ENCODE measurements around the gene PTH1R.

PTH1R gene

DNA sequence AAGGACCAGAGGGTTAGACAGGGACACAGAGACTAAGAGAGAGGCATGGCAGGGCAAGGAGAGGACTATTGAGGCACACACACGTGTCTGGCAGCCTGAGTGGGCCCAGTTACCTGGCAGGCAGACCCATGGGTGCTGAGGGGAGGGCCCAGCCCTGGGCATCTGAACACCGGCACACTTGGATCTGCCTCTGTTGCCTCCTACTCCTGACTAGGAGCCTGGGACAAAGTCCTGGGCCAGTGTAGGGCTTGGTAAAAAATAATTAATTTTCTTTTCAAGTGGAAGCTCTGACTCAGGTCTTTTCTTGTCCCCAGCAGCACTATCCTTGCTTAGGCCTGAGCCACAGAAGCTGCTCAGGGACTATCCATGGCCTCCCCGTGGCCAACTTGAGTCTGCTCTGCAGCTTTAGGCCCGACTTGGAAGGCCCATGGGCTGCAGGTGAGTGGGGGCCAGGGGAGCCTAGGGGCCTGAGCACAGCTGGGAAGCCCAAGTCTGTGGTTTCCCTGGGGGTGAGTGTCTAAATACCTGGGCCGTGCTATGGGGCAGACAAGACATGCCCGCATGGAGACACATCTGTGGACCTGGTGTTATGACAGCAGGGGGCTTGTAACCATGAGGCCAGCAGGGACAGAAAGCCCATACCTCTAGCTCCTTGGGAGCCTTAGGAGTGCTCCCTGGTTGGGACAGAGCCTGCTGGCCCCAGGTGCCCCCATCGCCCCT lies at the start of gene PTH1R:
Gene PTH1R, plus strand, starts transcription at position 316 of the 720 bp plus-strand sequence. CDS start 5,839 bp downstream, outside the sequence.
- no peak within 1 kb of the TSS for H3K4me3 ChIP-seq (ENCODE audit: low read depth, low read length)
- no peak for DNase-seq (ENCODE audit: low read depth)
- TF ChIP-seq, protein P1, sequence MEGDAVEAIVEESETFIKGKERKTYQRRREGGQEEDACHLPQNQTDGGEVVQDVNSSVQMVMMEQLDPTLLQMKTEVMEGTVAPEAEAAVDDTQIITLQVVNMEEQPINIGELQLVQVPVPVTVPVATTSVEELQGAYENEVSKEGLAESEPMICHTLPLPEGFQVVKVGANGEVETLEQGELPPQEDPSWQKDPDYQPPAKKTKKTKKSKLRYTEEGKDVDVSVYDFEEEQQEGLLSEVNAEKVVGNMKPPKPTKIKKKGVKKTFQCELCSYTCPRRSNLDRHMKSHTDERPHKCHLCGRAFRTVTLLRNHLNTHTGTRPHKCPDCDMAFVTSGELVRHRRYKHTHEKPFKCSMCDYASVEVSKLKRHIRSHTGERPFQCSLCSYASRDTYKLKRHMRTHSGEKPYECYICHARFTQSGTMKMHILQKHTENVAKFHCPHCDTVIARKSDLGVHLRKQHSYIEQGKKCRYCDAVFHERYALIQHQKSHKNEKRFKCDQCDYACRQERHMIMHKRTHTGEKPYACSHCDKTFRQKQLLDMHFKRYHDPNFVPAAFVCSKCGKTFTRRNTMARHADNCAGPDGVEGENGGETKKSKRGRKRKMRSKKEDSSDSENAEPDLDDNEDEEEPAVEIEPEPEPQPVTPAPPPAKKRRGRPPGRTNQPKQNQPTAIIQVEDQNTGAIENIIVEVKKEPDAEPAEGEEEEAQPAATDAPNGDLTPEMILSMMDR (IDR thresholded peaks at IDR 0.05; ENCODE audit: low read depth, low read length, missing control alignments) = no peak

GRCh38 chr3:46829699-46830208 lies 47.8 kb upstream of the PTH1R start:
- H3K4me3 ChIP-seq (ENCODE audit: low read depth, low read length) = no peak overlapping the region
- TF ChIP-seq, protein P1 (IDR thresholded peaks at IDR 0.05; ENCODE audit: low read depth, low read length, missing control alignments) = no peak
- DNase-seq (ENCODE audit: low read depth) = peak; percentile 37

GRCh38 chr3:46830801-46831200 lies 46.7 kb upstream of the PTH1R start:
- TF ChIP-seq, protein P1 (IDR thresholded peaks at IDR 0.05; ENCODE audit: low read depth, low read length, missing control alignments) = no peak
- no peak overlapping the region for H3K4me3 ChIP-seq (ENCODE audit: low read depth, low read length)
- no peak for DNase-seq (ENCODE audit: low read depth)

DNA sequence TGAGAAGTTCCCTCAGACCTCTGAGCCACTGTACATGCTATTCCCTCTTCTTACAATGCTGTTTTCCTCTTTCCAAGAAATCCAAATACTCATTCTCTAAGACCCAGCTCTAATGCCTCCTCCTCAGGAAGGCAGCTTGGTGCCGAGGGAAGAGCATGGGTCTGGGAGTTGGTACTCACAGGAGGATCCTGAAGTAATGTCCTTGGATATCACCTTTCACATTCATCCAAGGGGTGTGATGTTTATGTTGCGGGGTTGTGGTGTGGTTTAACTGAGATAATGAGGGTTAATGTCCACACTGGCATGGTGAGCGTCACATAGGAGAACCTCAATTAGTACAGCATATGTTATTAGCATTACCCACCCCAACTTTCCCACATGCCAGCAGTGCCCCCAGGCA lies 46.2 kb upstream of the PTH1R start:
- TF ChIP-seq, protein P1 (IDR thresholded peaks at IDR 0.05; ENCODE audit: low read depth, low read length, missing control alignments) = no peak
- DNase-seq (ENCODE audit: low read depth) = no peak
- no peak overlapping the region for H3K4me3 ChIP-seq (ENCODE audit: low read depth, low read length)

DNA sequence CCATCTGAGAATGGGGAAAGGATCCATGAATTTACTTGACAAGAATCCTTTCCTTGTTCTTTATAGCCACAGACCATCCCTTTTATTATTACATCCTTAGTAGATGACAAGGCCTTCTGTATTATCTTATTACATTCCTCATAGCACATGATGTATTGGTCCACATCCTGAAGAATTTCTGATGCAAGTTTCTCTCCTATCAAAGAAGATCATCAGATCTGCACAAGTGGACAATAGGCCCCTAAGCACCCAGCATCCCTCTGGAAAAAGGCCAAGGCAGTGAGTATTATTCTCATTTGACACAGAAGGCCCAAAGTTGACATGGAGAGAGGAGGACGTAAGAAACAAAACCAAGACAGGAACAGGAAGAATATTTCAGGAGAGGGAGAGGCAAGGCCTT lies 45.7 kb upstream of the PTH1R start:
- TF ChIP-seq, protein P1 (IDR thresholded peaks at IDR 0.05; ENCODE audit: low read depth, low read length, missing control alignments) = no peak
- DNase-seq (ENCODE audit: low read depth) = no peak
- H3K4me3 ChIP-seq (ENCODE audit: low read depth, low read length) = no peak overlapping the region

GRCh38 chr3:46833346-46834300 lies 43.9 kb upstream of the PTH1R start:
- H3K4me3 ChIP-seq (ENCODE audit: low read depth, low read length) = no peak overlapping the region
- TF ChIP-seq, protein P1 (IDR thresholded peaks at IDR 0.05; ENCODE audit: low read depth, low read length, missing control alignments) = no peak
- no peak for DNase-seq (ENCODE audit: low read depth)
